NB4 (cell line): ENCODE data around the gene NANOS2.

ENCODE experiments used
- DNase-seq: peaks from one replicate; pipeline ENCODE4 v3.0.0; 2010; ENCODE audit warnings: low read depth
- H3K4me3 ChIP-seq: one replicate; pipeline ENCODE4 v1.5.1; 2011; ENCODE audit warnings: mild to moderate bottlenecking, low read depth, low read length, moderate library complexity
- CTCF ChIP-seq: IDR thresholded peaks from one replicate; pipeline ENCODE4 v1.5.1; 2012; ENCODE audit warnings: low read depth, low read length
- MYC ChIP-seq: IDR thresholded peaks from 2 replicates; pipeline ENCODE4 v1.6.1; 2011; ENCODE audit warnings: low read depth, low read length
- POLR2A ChIP-seq: IDR thresholded peaks from 2 replicates; pipeline ENCODE4 v1.6.1; 2011; ENCODE audit warnings: mild to moderate bottlenecking; ENCODE audit not compliant: insufficient read length; ENCODE audit errors: extremely low read depth
- TF ChIP-seq, protein P1 (sequence below): IDR thresholded peaks from 2 replicates; pipeline ENCODE4 v1.6.1; 2011; ENCODE audit warnings: low read depth, low read length

NANOS2 gene

DNA sequence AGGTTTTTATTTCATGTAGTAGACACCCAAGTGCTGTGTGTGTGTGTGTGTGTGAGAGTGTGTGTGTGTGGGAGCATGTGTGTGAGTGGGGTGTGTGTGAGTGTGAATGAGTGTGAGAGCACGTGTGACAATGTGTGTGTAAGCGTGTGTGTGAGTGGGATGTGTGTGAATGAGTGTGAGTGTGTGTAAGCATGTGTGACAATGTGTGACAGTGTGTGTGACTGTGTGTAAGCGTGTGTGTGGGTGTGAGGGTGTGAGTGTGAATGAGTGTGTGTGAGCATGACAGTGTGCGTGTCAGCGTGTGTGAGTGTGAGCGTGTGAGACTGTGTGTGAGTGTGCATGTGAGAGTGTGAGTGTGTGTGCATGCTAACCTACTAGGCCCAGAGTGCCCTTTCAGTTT is 43.7 kb upstream of the NANOS2 start:
- no peak for DNase-seq
- TF ChIP-seq MYC, result no peak

DNA sequence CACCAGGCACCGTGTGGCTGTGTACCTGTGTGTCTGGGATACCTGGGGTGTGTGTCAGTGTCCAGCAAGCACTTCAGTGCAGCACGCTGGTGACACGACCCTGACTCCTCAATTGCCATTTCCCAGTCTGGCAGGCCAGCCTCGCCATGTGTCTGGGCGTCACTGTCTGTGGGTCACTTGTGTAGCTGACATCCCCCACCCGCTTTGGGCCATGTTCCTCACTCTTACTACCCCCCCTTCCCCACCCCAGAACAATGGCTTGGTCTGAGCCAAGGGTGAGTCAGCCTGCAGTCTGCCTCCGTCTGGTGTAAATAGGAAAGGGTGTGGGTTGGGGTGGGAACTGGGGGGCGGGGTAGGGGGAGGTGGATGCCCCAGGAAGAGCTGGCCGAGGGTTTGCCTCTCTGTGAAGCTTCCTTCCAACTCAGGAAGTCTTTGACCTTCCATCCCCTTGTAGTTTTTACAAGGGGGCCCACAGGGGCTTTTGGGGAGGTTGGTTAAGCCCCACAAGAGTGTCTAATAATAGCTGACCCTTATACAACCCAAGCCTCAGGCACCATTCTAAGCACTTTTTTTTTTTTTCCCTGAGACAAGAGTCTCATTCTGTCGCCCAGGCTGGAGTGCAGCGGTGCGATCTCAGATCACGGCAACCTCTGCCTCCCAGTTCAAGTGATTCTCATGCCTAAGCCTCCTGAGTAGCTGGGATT is 41.5 kb upstream of the NANOS2 start:
- DNase-seq, result peak; percentile 70
- TF ChIP-seq MYC (no peak), POLR2A (no peak), CTCF (no peak)
- TF ChIP-seq, protein P1, sequence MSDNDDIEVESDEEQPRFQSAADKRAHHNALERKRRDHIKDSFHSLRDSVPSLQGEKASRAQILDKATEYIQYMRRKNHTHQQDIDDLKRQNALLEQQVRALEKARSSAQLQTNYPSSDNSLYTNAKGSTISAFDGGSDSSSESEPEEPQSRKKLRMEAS, result no peak
- no peak overlapping the region for H3K4me3 ChIP-seq

More for the DNA sequence above, 43.7 kb upstream of the NANOS2 start:
- H3K4me3 ChIP-seq, result no peak overlapping the region

GRCh38 chr19:45954156-45954555 is 39.6 kb upstream of the NANOS2 start:
- DNase-seq, result no peak
- TF ChIP-seq, protein P1, result no peak
- TF ChIP-seq MYC, result no peak
- TF ChIP-seq CTCF, result no peak
- TF ChIP-seq POLR2A, result no peak
- H3K4me3 ChIP-seq, result no peak overlapping the region

DNA sequence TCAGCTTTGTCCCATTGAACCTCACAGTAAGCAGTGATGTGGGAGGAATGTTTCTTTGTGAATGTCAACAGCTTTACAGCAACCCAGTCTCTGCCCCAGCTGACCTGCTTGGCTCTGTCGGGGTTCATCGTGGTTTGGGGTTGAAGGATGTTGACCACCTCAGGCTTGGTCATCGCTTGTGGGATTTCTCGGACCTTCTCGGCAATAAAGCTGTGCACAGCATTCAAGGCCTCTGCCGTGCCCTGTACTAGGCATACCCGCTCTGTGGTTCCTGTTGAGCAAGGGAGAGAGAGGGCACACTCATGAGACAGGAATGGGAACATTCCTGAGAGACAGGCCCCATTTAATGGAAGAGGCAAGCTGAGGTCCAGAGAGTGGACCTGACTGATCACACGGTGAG is 39.1 kb upstream of the NANOS2 start:
- TF ChIP-seq, protein P1, result no peak
- no peak for TF ChIP-seq POLR2A
- TF ChIP-seq MYC, result no peak
- no peak for TF ChIP-seq CTCF
- H3K4me3 ChIP-seq, result no peak overlapping the region
- DNase-seq, result no peak

DNA sequence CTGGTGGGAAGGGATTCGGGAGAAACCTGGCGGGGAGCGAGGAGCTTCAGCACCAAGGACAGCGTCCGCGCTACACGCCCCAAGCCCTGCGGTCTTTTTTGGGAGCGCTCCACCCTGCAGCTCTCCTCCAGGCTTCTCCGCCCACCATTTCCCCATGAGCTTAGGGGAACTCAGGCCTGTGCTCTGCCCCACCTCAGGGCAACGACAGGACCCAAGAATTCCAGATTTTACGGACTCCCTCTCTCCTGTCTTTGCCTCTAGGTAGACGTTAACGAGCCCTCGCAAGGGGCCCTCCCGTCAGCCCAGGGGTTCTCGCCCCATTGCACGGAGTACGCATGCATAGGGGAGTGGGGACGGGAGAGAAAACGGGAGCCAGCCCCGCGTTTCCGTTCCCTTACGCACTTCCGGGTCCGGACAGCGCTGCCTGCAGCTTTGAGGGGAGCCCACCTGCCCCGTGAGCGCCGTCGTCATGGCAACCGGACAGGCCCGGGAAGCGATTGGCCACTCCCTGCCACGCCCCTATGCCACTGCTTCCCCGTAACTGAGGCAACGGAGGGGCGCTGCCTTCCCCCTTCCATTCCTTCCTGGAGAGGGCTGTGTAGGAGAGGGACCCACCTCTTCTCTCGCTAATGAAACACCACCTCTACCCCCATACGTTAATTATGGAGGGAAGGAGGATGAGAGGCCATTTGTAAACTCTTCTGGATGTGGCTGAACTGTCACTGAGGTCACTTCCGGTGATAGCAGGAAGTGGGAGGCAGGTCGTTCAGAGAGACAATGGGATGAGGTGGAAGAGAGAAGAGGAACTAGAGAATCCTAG is 38.3 kb upstream of the NANOS2 start:
- peak; percentile 83 for DNase-seq
- no peak overlapping the region for H3K4me3 ChIP-seq
- TF ChIP-seq POLR2A, result no peak
- TF ChIP-seq, protein P1, result peak; percentile 67

DNA sequence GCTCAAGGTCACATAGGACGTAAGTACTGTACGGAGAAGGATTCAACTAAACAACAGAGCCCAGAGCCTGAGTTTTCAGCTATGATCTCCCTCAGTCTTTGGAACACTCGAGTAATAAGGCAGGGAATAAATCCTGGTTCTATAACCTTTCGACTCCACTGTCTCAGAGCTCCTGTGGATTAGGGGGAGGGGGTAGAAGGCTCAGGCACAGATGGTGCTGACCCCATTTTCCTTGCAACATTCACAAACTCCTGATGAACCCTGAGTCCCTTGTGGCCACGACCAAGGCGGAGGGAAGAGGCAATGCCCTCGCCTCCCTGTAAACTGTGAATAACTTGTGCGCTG is 37.7 kb upstream of the NANOS2 start:
- H3K4me3 ChIP-seq, result no peak overlapping the region
- TF ChIP-seq POLR2A (no peak), CTCF (no peak)
- no peak for DNase-seq

- no peak for TF ChIP-seq CTCF
- no peak for TF ChIP-seq POLR2A
- TF ChIP-seq, protein P1, result no peak
- TF ChIP-seq MYC, result no peak
- DNase-seq, result no peak
- H3K4me3 ChIP-seq, result no peak overlapping the region
Observed at GRCh38 chr19:45947926-45948325, 33.3 kb upstream of the NANOS2 start.
